Activated B cell treated with CpG ODN at 0.5 μM for 24 hours (primary cell): ENCODE measurements around the gene CYP2F1. TPM values are rescaled to one million over a fixed set of nuclear protein-coding genes. Genes with fewer than 3 reads are reported as not detected.
"Not testable (repeated sequence)": the region's sequence is repeated elsewhere in the genome, so short reads cannot be mapped to it uniquely, and the experiment has no call there.

ENCODE experiments used
- ATAC-seq: fragments of 200-7000 bp; cut with Tn5 transposase; one replicate; pipeline ENCODE4 v1.10.0; 2021; ENCODE audit warnings: low read depth, mild to moderate bottlenecking, moderate library complexity
- CTCF ChIA-PET: fragments of 350-600 bp; sonication (Branson Sonifier 250); formaldehyde crosslinking; loops from one replicate; lab custom pipeline; 2021; ENCODE audit warnings: antibody characterized with exemption; lab: Charles Lee
- POLR2A ChIA-PET: fragments of 350-600 bp; sonication (Branson Sonifier 250); formaldehyde crosslinking; loops from one replicate; lab custom pipeline; 2021; ENCODE audit warnings: antibody characterized with exemption; lab: Charles Lee
- DNase-seq: peaks from one replicate; pipeline ENCODE4 v3.0.0; 2022
- H3K27ac Mint-ChIP-seq: one replicate; pipeline ENCODE4 v1.8.0; 2020; ENCODE audit warnings: mixed read lengths
- H3K27me3 Mint-ChIP-seq: one replicate; pipeline ENCODE4 v1.8.0; 2021; ENCODE audit warnings: mixed read lengths
- H3K36me3 Mint-ChIP-seq: one replicate; pipeline ENCODE4 v1.8.0; 2021; ENCODE audit warnings: low read depth, mixed read lengths
- H3K4me1 Mint-ChIP-seq: one replicate; pipeline ENCODE4 v1.8.0; 2021; ENCODE audit warnings: mixed read lengths
- H3K4me3 Mint-ChIP-seq: one replicate; pipeline ENCODE4 v1.8.0; 2020; ENCODE audit warnings: mild to moderate bottlenecking, mixed read lengths
- H3K9me3 Mint-ChIP-seq: one replicate; pipeline ENCODE4 v1.8.0; 2020; ENCODE audit warnings: mixed read lengths
- CTCF ChIP-seq: fragments of 200-600 bp; IDR thresholded peaks from one replicate; pipeline ENCODE4 v1.8.0; 2022; ENCODE audit warnings: antibody characterized with exemption, mild to moderate bottlenecking
- intact Hi-C: fragments of 100-400 bp; cut with micrococcal nuclease; formaldehyde crosslinking; loops from one replicate; pipeline ENCODE4 v1.15.1; 2024
- total RNA-seq: library from RNA; stranded (reverse); gene quantifications from 2 replicates; pipeline ENCODE4 v1.2.3, GENCODE V29; 2022

The CYP2F1 gene
- total RNA-seq, 1 donor from 2014 or later: not detected

- intact Hi-C loops: loop anchor here (5.0 kb wide), 1 partner anchor 466 kb away; no protein-coding TSS in a partner anchor
- Mint-ChIP-seq H3K36me3 (no peaks in the 10 kb centered on the region), H3K9me3 (no peaks in the 10 kb centered on the region), H3K27ac (no peak overlapping the region), H3K4me3 (no peak overlapping the region), H3K27me3 (peaks cover 27% of the 10 kb centered on the region), H3K4me1 (peaks cover 9% of the 10 kb centered on the region)
- ATAC-seq: no peak
- ChIA-PET CTCF (no interaction called here), POLR2A (no interaction called here)
- TF ChIP-seq CTCF: no peak
- no peak for DNase-seq
These were observed 14.5 kb downstream of the CYP2F1 start for GRCh38 chr19:41128692-41129091.

GRCh38 chr19:41131186-41131585 is 17.0 kb downstream of the CYP2F1 start:
- ATAC-seq (no peak), DNase-seq (no peak)
- Mint-ChIP-seq H3K27me3 (peaks cover 33% of the 10 kb centered on the region), H3K9me3 (no peaks in the 10 kb centered on the region), H3K4me1 (peaks cover 18% of the 10 kb centered on the region), H3K27ac (no peak overlapping the region), H3K36me3 (peaks cover 2% of the 10 kb centered on the region), H3K4me3 (no peak overlapping the region)
- POLR2A ChIA-PET: no interaction called here
- no peak for TF ChIP-seq CTCF
- CTCF ChIA-PET: no interaction called here
- intact Hi-C loops: no loop called here

GRCh38 chr19:41133260-41133659 is 19.0 kb downstream of the CYP2F1 start:
- Mint-ChIP-seq H3K27me3 (peaks cover 32% of the 10 kb centered on the region), H3K9me3 (no peaks in the 10 kb centered on the region), H3K36me3 (peaks cover 2% of the 10 kb centered on the region), H3K4me1 (peaks cover 11% of the 10 kb centered on the region), H3K27ac (no peak overlapping the region), H3K4me3 (no peak overlapping the region)
- intact Hi-C loops: no loop called here
- TF ChIP-seq CTCF: no peak
- ATAC-seq: no peak
- no peak for DNase-seq
- ChIA-PET CTCF (no interaction called here), POLR2A (no interaction called here)

GRCh38 chr19:41134616-41135015 is 20.4 kb downstream of the CYP2F1 start:
- Mint-ChIP-seq H3K27ac (no peak overlapping the region), H3K9me3 (no peaks in the 10 kb centered on the region), H3K4me3 (peak overlapping the region; percentile 60), H3K27me3 (peaks cover 23% of the 10 kb centered on the region), H3K36me3 (peaks cover 2% of the 10 kb centered on the region), H3K4me1 (peaks cover 9% of the 10 kb centered on the region)
- DNase-seq: no peak
- ATAC-seq: no peak
- POLR2A ChIA-PET: no interaction called here
- no peak for TF ChIP-seq CTCF
- intact Hi-C loops: no loop called here
- CTCF ChIA-PET: no interaction called here

- intact Hi-C loops: not testable (repeated sequence)
- POLR2A ChIA-PET: interaction anchor here (0.6 kb wide), 1 partner anchor 321 kb away, joined by 3 read pairs; no protein-coding TSS in a partner anchor
These were observed 21.5 kb downstream of the CYP2F1 start for GRCh38 chr19:41135390-41136384.

More at GRCh38 chr19:41135390-41136384, 21.5 kb downstream of the CYP2F1 start:
- peak overlapping the region; percentile 90 for H3K4me3 Mint-ChIP-seq
- CTCF ChIA-PET, H3K9me3 Mint-ChIP-seq, H3K4me1 Mint-ChIP-seq, H3K36me3 Mint-ChIP-seq: not testable (repeated sequence)
- H3K27me3 Mint-ChIP-seq: peaks cover 23% of the 10 kb centered on the region
- H3K27ac Mint-ChIP-seq: peak overlapping the region; percentile 82
- peak; percentile 99 for ATAC-seq
- peak; percentile 37 for DNase-seq
